WTC11 (cell line): Measurements from ENCODE around the gene PTPRN2. TPM values are rescaled to one million over a fixed set of nuclear protein-coding genes. Genes with fewer than 3 reads are reported as not detected.

ENCODE experiments used
- ATAC-seq: fragments of 200-7000 bp; cut with Tn5 transposase; 2 replicates; pipeline ENCODE4 v1.10.0; 2021; ENCODE audit warnings: mild to moderate bottlenecking, moderate library complexity
- CTCF ChIA-PET: fragments of 300-600 bp; sonication (Branson Sonifier 250); formaldehyde crosslinking; loops from one replicate; lab custom pipeline; 2021; ENCODE audit warnings: antibody characterized with exemption; lab: Charles Lee
- POLR2A ChIA-PET: fragments of 350-600 bp; sonication (Branson Sonifier 250); formaldehyde crosslinking; loops from one replicate; lab custom pipeline; 2021; ENCODE audit warnings: antibody characterized with exemption; lab: Charles Lee
- DNase-seq: peaks from one replicate; pipeline ENCODE4 v3.0.0; 2021; ENCODE audit warnings: low spot score
- H3K27ac Mint-ChIP-seq: 2 replicates; pipeline ENCODE4 v1.8.0; 2021; ENCODE audit warnings: mixed read lengths
- H3K27me3 Mint-ChIP-seq: 2 replicates; pipeline ENCODE4 v1.8.0; 2021; ENCODE audit warnings: low read depth, mild to moderate bottlenecking, moderate library complexity, mixed read lengths
- H3K36me3 Mint-ChIP-seq: 2 replicates; pipeline ENCODE4 v1.8.0; 2021; ENCODE audit warnings: mixed read lengths
- H3K4me1 Mint-ChIP-seq: 2 replicates; pipeline ENCODE4 v1.8.0; 2022; ENCODE audit warnings: mixed read lengths
- H3K4me3 Mint-ChIP-seq: 2 replicates; pipeline ENCODE4 v1.8.0; 2021; ENCODE audit warnings: mild to moderate bottlenecking, moderate library complexity, mixed read lengths
- H3K9me3 Mint-ChIP-seq: 2 replicates; pipeline ENCODE4 v1.8.0; 2021; ENCODE audit warnings: mixed read lengths
- CREB1 ChIP-seq: sonication (generic); formaldehyde crosslinking; IDR thresholded peaks from 2 replicates; pipeline ENCODE4 v1.8.0; 2023; ENCODE audit warnings: mild to moderate bottlenecking, missing genetic modification reagents
- ELF4 ChIP-seq: sonication (generic); formaldehyde crosslinking; IDR thresholded peaks from 2 replicates; pipeline ENCODE4 v1.8.1; 2022; ENCODE audit warnings: low read depth, mild to moderate bottlenecking, moderate library complexity, missing genetic modification reagents
- ETV6 ChIP-seq: sonication (generic); formaldehyde crosslinking; IDR thresholded peaks from 2 replicates; pipeline ENCODE4 v1.8.1; 2022; ENCODE audit warnings: mild to moderate bottlenecking, missing genetic modification reagents
- FOXJ3 ChIP-seq: sonication (generic); formaldehyde crosslinking; IDR thresholded peaks from 2 replicates; pipeline ENCODE4 v1.9.0; 2021; ENCODE audit warnings: missing genetic modification reagents, mild to moderate bottlenecking, borderline replicate concordance
- GABPB1 ChIP-seq: sonication (generic); formaldehyde crosslinking; IDR thresholded peaks from 2 replicates; pipeline ENCODE4 v1.8.1; 2023; ENCODE audit warnings: mild to moderate bottlenecking, missing genetic modification reagents
- KAT7 ChIP-seq: sonication (generic); formaldehyde crosslinking; IDR thresholded peaks from 2 replicates; pipeline ENCODE4 v1.8.1; 2023; ENCODE audit warnings: missing genetic modification reagents, mild to moderate bottlenecking, borderline replicate concordance
- MXD4 ChIP-seq: fragments of 250-450 bp; sonication (Bioruptor Pico); IDR thresholded peaks from 2 replicates; pipeline ENCODE4 v1.8.0; 2021; ENCODE audit warnings: mild to moderate bottlenecking, moderate library complexity, borderline replicate concordance
- NFATC4 ChIP-seq: fragments of 250-450 bp; sonication (Bioruptor Pico); IDR thresholded peaks from 2 replicates; pipeline ENCODE4 v1.9.0; 2021; ENCODE audit warnings: mild to moderate bottlenecking
- NFE2L1 ChIP-seq: sonication (generic); formaldehyde crosslinking; IDR thresholded peaks from 2 replicates; pipeline ENCODE4 v1.8.1; 2023; ENCODE audit warnings: missing genetic modification reagents
- NFYB ChIP-seq: sonication (generic); formaldehyde crosslinking; conservative IDR thresholded peaks from 2 replicates; pipeline ENCODE4 v1.8.0; 2022; ENCODE audit warnings: low read depth, missing genetic modification reagents
- OVOL2 ChIP-seq: fragments of 250-450 bp; sonication (Bioruptor Pico); IDR thresholded peaks from 2 replicates; pipeline ENCODE4 v1.9.0; 2021; ENCODE audit warnings: mild to moderate bottlenecking, borderline replicate concordance
- SMAD4 ChIP-seq: sonication (generic); formaldehyde crosslinking; IDR thresholded peaks from 2 replicates; pipeline ENCODE4 v1.8.0; 2022; ENCODE audit warnings: mild to moderate bottlenecking, missing genetic modification reagents
- TCF7 ChIP-seq: sonication (generic); formaldehyde crosslinking; IDR thresholded peaks from 2 replicates; pipeline ENCODE4 v1.8.0; 2022; ENCODE audit warnings: mild to moderate bottlenecking, low read depth, missing genetic modification reagents, moderate library complexity
- TEAD1 ChIP-seq: sonication (generic); formaldehyde crosslinking; IDR thresholded peaks from 2 replicates; pipeline ENCODE4 v1.8.0; 2022; ENCODE audit warnings: mild to moderate bottlenecking, missing genetic modification reagents
- ZNF232 ChIP-seq: sonication (generic); formaldehyde crosslinking; IDR thresholded peaks from 2 replicates; pipeline ENCODE4 v1.8.0; 2022; ENCODE audit warnings: mild to moderate bottlenecking, missing genetic modification reagents
- ZNF263 ChIP-seq: sonication (generic); formaldehyde crosslinking; IDR thresholded peaks from 2 replicates; pipeline ENCODE4 v1.8.1; 2022; ENCODE audit warnings: low read depth, mild to moderate bottlenecking, moderate library complexity, missing genetic modification reagents
- total RNA-seq: library from RNA; stranded (reverse); gene quantifications from 3 replicates; pipeline ENCODE4 v1.2.3, GENCODE V29; 2021
- TF ChIP-seq, protein P1 (sequence below): fragments of 250-450 bp; sonication (Bioruptor Pico); IDR thresholded peaks from 2 replicates; pipeline ENCODE4 v1.9.0; 2021; ENCODE audit warnings: mild to moderate bottlenecking
- TF ChIP-seq, protein P2 (sequence below): fragments of 200-600 bp; IDR thresholded peaks from 2 replicates; pipeline ENCODE4 v1.8.0; 2022; ENCODE audit warnings: antibody characterized with exemption
- TF ChIP-seq, protein P3 (sequence below): sonication (generic); formaldehyde crosslinking; IDR thresholded peaks from 2 replicates; pipeline ENCODE4 v1.8.1; 2023; ENCODE audit warnings: mild to moderate bottlenecking, missing genetic modification reagents, moderate library complexity
- TF ChIP-seq, protein P4 (sequence below): fragments of 250-450 bp; sonication (Bioruptor Pico); conservative IDR thresholded peaks from 2 replicates; pipeline ENCODE4 v1.9.0; 2021; ENCODE audit warnings: mild to moderate bottlenecking
- TF ChIP-seq, protein P5 (sequence below): sonication (generic); formaldehyde crosslinking; IDR thresholded peaks from 2 replicates; pipeline ENCODE4 v1.8.1; 2022; ENCODE audit warnings: mild to moderate bottlenecking, moderate library complexity, missing genetic modification reagents
- TF ChIP-seq, protein P6 (sequence below): sonication (generic); formaldehyde crosslinking; IDR thresholded peaks from 2 replicates; pipeline ENCODE4 v1.8.1; 2023; ENCODE audit warnings: mild to moderate bottlenecking, missing genetic modification reagents, borderline replicate concordance

The PTPRN2 gene
- total RNA-seq, 1 experiment from 2014 or later = 4.7 TPM

DNA sequence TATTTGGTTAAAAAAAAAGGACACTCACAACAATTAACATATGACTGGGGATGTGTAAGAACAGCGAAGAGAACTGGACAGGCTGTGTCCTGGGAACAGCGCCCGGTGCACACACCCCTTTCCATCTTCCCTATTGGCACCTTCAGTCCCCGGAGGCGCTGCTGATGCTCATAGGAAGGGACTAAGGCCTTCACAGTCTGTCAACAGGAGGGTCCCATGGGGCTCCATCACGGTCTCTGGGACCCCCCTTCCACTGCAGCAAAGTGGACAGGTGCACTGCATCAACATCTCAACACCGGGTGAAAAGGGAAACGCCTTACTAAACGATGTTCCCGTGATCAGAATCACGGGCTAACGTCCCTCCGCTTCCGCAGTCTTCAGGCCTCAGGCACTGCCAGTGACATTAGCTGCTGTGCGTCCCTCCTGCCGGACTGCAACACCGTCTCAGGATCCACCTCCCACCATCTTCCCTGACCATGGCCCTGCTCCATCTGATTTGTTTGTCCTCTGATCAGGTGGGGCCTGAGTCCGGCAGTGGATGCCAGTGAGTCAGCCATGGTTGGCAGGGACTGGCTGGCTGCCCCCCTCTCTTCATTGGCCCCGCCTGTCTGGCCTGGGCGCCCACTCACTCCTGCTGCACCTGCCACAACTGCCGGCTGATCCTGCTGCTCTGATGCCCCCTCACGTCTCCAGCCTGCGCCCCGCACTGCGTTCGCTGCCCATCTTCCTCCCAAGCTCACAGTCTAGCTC, 636.1 kb downstream of the PTPRN2 start (continued):
- no peak for TF ChIP-seq CREB1

DNA sequence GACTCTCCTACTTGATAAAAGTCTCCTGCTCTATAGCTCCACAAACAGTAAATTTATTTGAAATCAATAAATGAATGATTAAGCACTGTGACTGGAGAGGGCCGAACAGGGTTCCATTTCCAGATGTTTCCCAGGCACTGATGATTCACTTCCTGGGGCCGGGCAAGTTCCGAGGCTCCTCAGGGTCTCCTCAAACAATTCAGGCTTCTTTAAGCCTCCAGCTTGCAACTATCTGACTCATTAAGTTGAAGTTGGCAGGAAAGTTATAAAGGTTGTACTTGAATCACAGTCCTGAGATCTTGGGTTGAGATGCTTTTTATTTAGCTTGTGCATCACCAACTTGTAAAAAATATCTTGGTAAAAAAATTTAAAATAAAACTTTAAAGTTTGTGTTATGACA, 637.9 kb downstream of the PTPRN2 start:
- POLR2A ChIA-PET = no interaction called here
- peaks cover 43% of the 10 kb centered on the region for H3K36me3 Mint-ChIP-seq

DNA sequence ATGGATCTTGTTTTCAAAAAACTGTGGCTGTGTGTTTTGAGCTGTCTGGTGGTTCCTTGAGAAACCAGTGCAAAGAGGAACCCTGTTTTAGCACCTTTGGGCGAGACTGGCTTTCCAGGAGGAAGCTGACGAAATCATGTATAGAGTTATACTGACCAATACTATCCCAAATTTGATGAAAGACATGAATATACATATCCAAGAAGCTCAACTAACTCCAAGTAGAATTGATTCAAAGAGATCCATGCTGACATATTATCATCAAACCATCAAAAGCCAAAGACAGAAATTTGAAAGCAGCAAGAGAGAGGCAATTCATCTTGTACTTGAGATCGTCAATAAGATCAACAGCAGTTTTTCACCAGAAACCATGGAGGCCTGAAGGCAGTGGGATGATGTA, 640.1 kb downstream of the PTPRN2 start:
- Mint-ChIP-seq H3K27ac (no peak overlapping the region), H3K4me3 (no peak overlapping the region), H3K9me3 (peaks cover 53% of the 10 kb centered on the region), H3K27me3 (no peaks in the 10 kb centered on the region; the same call in none of the 2 replicates), H3K36me3 (peaks cover 53% of the 10 kb centered on the region), H3K4me1 (peaks cover 11% of the 10 kb centered on the region)
- DNase-seq = no peak
- no peak for ATAC-seq
- ChIA-PET CTCF (no interaction called here), POLR2A (no interaction called here)
- TF ChIP-seq ELF4 (CRISPR knock-in tag) = no peak
- TF ChIP-seq, protein P1, sequence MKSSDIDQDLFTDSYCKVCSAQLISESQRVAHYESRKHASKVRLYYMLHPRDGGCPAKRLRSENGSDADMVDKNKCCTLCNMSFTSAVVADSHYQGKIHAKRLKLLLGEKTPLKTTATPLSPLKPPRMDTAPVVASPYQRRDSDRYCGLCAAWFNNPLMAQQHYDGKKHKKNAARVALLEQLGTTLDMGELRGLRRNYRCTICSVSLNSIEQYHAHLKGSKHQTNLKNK (CRISPR knock-in tag) = no peak
- TF ChIP-seq, protein P2, sequence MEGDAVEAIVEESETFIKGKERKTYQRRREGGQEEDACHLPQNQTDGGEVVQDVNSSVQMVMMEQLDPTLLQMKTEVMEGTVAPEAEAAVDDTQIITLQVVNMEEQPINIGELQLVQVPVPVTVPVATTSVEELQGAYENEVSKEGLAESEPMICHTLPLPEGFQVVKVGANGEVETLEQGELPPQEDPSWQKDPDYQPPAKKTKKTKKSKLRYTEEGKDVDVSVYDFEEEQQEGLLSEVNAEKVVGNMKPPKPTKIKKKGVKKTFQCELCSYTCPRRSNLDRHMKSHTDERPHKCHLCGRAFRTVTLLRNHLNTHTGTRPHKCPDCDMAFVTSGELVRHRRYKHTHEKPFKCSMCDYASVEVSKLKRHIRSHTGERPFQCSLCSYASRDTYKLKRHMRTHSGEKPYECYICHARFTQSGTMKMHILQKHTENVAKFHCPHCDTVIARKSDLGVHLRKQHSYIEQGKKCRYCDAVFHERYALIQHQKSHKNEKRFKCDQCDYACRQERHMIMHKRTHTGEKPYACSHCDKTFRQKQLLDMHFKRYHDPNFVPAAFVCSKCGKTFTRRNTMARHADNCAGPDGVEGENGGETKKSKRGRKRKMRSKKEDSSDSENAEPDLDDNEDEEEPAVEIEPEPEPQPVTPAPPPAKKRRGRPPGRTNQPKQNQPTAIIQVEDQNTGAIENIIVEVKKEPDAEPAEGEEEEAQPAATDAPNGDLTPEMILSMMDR = no peak
- TF ChIP-seq TCF7 (CRISPR knock-in tag) = no peak
- TF ChIP-seq TEAD1 (CRISPR knock-in tag) = no peak
- TF ChIP-seq, protein P3, sequence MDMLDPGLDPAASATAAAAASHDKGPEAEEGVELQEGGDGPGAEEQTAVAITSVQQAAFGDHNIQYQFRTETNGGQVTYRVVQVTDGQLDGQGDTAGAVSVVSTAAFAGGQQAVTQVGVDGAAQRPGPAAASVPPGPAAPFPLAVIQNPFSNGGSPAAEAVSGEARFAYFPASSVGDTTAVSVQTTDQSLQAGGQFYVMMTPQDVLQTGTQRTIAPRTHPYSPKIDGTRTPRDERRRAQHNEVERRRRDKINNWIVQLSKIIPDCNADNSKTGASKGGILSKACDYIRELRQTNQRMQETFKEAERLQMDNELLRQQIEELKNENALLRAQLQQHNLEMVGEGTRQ = no peak
- TF ChIP-seq CREB1 = no peak
- TF ChIP-seq GABPB1 = no peak
- no peak for TF ChIP-seq ETV6 (CRISPR knock-in tag)
- TF ChIP-seq ZNF263 = no peak
- no peak for TF ChIP-seq MXD4 (CRISPR knock-in tag)
- no peak for TF ChIP-seq NFATC4 (CRISPR knock-in tag)
- TF ChIP-seq, protein P4, sequence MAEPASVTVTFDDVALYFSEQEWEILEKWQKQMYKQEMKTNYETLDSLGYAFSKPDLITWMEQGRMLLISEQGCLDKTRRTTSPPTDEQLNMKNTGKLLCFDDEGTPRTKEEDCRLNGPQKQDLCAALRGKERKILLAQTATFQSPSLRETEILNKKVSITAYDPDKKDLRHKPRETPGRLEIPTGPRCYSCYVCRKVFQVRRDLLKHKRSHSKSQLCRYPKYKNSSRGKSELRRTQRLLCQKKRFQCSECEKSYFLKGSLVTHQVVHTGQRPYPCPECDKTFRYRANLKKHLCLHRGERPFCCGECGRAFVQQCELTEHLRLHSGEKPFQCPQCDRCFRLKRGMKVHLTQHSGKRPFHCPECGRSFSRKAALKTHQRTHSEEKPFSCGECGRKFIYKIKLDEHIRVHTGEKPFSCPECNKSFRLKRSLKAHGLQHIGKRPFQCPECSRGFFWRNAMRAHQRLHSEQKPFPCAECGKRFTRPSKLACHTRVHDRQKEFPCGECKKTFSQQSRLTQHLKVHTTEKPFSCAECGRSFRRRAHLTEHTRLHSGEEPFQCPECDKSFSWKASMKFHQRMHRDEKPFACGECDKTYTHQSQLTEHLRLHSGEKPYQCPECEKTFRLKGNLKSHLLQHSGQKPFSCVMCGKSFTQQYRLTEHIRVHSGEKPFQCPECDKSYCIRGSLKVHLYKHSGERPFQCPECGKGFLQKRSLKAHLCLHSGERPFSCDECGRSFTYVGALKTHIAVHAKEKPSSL (CRISPR knock-in tag) = no peak
- no peak for TF ChIP-seq NFYB (CRISPR knock-in tag)
- no peak for TF ChIP-seq OVOL2 (CRISPR knock-in tag)
- no peak for TF ChIP-seq KAT7 (CRISPR knock-in tag)

More for the DNA sequence above, 637.9 kb downstream of the PTPRN2 start:
- no peak overlapping the region for H3K4me3 Mint-ChIP-seq
- no peak overlapping the region for H3K27ac Mint-ChIP-seq
- ATAC-seq (no peak), DNase-seq (no peak)
- CTCF ChIA-PET = no interaction called here
- no peaks in the 10 kb centered on the region; the same call in none of the 2 replicates for H3K27me3 Mint-ChIP-seq
- peaks cover 49% of the 10 kb centered on the region for H3K9me3 Mint-ChIP-seq
- peaks cover 5% of the 10 kb centered on the region for H3K4me1 Mint-ChIP-seq
- no peak for TF ChIP-seq NFYB (CRISPR knock-in tag)
- TF ChIP-seq, protein P5, sequence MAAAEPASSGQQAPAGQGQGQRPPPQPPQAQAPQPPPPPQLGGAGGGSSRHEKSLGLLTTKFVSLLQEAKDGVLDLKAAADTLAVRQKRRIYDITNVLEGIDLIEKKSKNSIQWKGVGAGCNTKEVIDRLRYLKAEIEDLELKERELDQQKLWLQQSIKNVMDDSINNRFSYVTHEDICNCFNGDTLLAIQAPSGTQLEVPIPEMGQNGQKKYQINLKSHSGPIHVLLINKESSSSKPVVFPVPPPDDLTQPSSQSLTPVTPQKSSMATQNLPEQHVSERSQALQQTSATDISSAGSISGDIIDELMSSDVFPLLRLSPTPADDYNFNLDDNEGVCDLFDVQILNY (CRISPR knock-in tag) = no peak
- TF ChIP-seq SMAD4 (CRISPR knock-in tag) = no peak
- TF ChIP-seq, protein P6, sequence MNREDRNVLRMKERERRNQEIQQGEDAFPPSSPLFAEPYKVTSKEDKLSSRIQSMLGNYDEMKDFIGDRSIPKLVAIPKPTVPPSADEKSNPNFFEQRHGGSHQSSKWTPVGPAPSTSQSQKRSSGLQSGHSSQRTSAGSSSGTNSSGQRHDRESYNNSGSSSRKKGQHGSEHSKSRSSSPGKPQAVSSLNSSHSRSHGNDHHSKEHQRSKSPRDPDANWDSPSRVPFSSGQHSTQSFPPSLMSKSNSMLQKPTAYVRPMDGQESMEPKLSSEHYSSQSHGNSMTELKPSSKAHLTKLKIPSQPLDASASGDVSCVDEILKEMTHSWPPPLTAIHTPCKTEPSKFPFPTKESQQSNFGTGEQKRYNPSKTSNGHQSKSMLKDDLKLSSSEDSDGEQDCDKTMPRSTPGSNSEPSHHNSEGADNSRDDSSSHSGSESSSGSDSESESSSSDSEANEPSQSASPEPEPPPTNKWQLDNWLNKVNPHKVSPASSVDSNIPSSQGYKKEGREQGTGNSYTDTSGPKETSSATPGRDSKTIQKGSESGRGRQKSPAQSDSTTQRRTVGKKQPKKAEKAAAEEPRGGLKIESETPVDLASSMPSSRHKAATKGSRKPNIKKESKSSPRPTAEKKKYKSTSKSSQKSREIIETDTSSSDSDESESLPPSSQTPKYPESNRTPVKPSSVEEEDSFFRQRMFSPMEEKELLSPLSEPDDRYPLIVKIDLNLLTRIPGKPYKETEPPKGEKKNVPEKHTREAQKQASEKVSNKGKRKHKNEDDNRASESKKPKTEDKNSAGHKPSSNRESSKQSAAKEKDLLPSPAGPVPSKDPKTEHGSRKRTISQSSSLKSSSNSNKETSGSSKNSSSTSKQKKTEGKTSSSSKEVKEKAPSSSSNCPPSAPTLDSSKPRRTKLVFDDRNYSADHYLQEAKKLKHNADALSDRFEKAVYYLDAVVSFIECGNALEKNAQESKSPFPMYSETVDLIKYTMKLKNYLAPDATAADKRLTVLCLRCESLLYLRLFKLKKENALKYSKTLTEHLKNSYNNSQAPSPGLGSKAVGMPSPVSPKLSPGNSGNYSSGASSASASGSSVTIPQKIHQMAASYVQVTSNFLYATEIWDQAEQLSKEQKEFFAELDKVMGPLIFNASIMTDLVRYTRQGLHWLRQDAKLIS (CRISPR knock-in tag) = no peak
- TF ChIP-seq, protein P3 = no peak
- no peak for TF ChIP-seq FOXJ3 (CRISPR knock-in tag)
- no peak for TF ChIP-seq NFE2L1 (CRISPR knock-in tag)
- no peak for TF ChIP-seq ZNF232 (CRISPR knock-in tag)
